OCI-LY7 (cell line): ENCODE data around the gene SPTAN1. TPM values are rescaled to one million over a fixed set of nuclear protein-coding genes. Genes with fewer than 3 reads are reported as not detected.
"Not testable (repeated sequence)": the region's sequence is repeated elsewhere in the genome, so short reads cannot be mapped to it uniquely, and the experiment has no call there.

Experiments
- BruUV-seq: library from RNA; stranded (reverse); fragments of 400-500 nt; replicated peaks from 2 replicates; lab custom pipeline; 2021; lab: Mats Ljungman, UMichigan
- CTCF ChIA-PET: fragments of 300-600 bp; sonication (Branson Sonifier 250); formaldehyde crosslinking; loops from one replicate; lab custom pipeline; 2022; ENCODE audit warnings: antibody characterized with exemption; ENCODE audit not compliant: unreplicated experiment; lab: Charles Lee
- POLR2A ChIA-PET: fragments of 300-600 bp; sonication (Branson Sonifier 250); formaldehyde crosslinking; loops from one replicate; lab custom pipeline; 2022; ENCODE audit warnings: antibody characterized with exemption; lab: Charles Lee
- DNase-seq: peaks from one replicate; pipeline ENCODE4 v3.0.0-alpha.2; 2015; ENCODE audit warnings: low spot score
- H2AFZ ChIP-seq: fragments of 200-600 bp; sonication (generic), shearing (Covaris generic); 2 replicates; pipeline ENCODE4 v1.6.1; 2014; ENCODE audit warnings: mild to moderate bottlenecking, antibody characterized with exemption, low read length, moderate library complexity
- H3K27ac ChIP-seq: fragments of 200-600 bp; sonication (generic); 2 replicates; pipeline ENCODE4 v1.5.1; 2014; ENCODE audit warnings: mixed run types, low read depth, mild to moderate bottlenecking, moderate library complexity, low read length, inconsistent platforms; ENCODE audit not compliant: poor library complexity, severe bottlenecking
- H3K36me3 ChIP-seq: fragments of 200-600 bp; sonication (generic); 2 replicates; pipeline ENCODE4 v1.6.1; 2014; ENCODE audit warnings: mild to moderate bottlenecking, antibody characterized with exemption, low read length, moderate library complexity, mixed read lengths; ENCODE audit not compliant: insufficient read depth
- H3K4me1 ChIP-seq: fragments of 200-600 bp; sonication (generic); 2 replicates; pipeline ENCODE4 v1.5.1; 2014; ENCODE audit warnings: mild to moderate bottlenecking, low read length; ENCODE audit not compliant: insufficient read depth, poor library complexity, severe bottlenecking
- H3K4me2 ChIP-seq: fragments of 200-600 bp; sonication (generic); 2 replicates; pipeline ENCODE4 v1.6.1; 2014; ENCODE audit warnings: mild to moderate bottlenecking, low read length
- H3K4me3 ChIP-seq: fragments of 200-600 bp; sonication (generic); 2 replicates; pipeline ENCODE4 v1.5.1; 2014; ENCODE audit warnings: mild to moderate bottlenecking, low read depth, low read length; ENCODE audit not compliant: poor library complexity, severe bottlenecking
- H3K79me2 ChIP-seq: fragments of 200-600 bp; sonication (generic); 2 replicates; pipeline ENCODE4 v1.6.1; 2016; ENCODE audit warnings: low read depth, mild to moderate bottlenecking, low read length, moderate library complexity, mixed read lengths; ENCODE audit not compliant: insufficient read depth
- H3K9me2 ChIP-seq: fragments of 200-600 bp; sonication (generic); 2 replicates; pipeline ENCODE4 v1.6.1; 2016; ENCODE audit warnings: mild to moderate bottlenecking, low read length, mixed read lengths; ENCODE audit not compliant: insufficient read depth
- H3K9me3 ChIP-seq: fragments of 200-600 bp; sonication (generic); 2 replicates; pipeline ENCODE4 v1.6.1; 2014; ENCODE audit warnings: mild to moderate bottlenecking, mixed run types, low read length, mixed read lengths
- H4K20me1 ChIP-seq: fragments of 200-600 bp; sonication (generic); 2 replicates; pipeline ENCODE4 v1.6.1; 2014; ENCODE audit warnings: mild to moderate bottlenecking, antibody characterized with exemption, low read length, moderate library complexity, mixed read lengths; ENCODE audit not compliant: insufficient read depth
- CTCF ChIP-seq: fragments of 200-600 bp; sonication (generic); conservative IDR thresholded peaks from 2 replicates; pipeline ENCODE4 v1.5.1; 2014; ENCODE audit warnings: mild to moderate bottlenecking, antibody characterized with exemption, low read length, moderate library complexity, mixed read lengths
- EZH2phosphoT487 ChIP-seq: fragments of 200-600 bp; sonication (generic); IDR thresholded peaks from 2 replicates; pipeline ENCODE4 v1.6.1; 2018; ENCODE audit warnings: low read depth, borderline replicate concordance, mild to moderate bottlenecking, mixed run types, antibody characterized with exemption, low read length, moderate library complexity, mixed read lengths
- intact Hi-C: fragments of 100-400 bp; cut with micrococcal nuclease; formaldehyde crosslinking; loops from one replicate; pipeline ENCODE4 v1.10.0; 2022; ENCODE audit not compliant: unreplicated experiment
- total RNA-seq, 2 experiments: library from RNA; depleted of rRNA in 1 of 2; stranded (reverse); fragments of >200 nt in 1 of 2; shearing (Covaris generic) in 1 of 2; gene quantifications; 2 replicates each; pipeline ENCODE4 v1.2.3, GENCODE V29; 2014 to 2022

SPTAN1 gene
- total RNA-seq, 2 experiments from 2014 or later = 239 to 259 TPM

DNA sequence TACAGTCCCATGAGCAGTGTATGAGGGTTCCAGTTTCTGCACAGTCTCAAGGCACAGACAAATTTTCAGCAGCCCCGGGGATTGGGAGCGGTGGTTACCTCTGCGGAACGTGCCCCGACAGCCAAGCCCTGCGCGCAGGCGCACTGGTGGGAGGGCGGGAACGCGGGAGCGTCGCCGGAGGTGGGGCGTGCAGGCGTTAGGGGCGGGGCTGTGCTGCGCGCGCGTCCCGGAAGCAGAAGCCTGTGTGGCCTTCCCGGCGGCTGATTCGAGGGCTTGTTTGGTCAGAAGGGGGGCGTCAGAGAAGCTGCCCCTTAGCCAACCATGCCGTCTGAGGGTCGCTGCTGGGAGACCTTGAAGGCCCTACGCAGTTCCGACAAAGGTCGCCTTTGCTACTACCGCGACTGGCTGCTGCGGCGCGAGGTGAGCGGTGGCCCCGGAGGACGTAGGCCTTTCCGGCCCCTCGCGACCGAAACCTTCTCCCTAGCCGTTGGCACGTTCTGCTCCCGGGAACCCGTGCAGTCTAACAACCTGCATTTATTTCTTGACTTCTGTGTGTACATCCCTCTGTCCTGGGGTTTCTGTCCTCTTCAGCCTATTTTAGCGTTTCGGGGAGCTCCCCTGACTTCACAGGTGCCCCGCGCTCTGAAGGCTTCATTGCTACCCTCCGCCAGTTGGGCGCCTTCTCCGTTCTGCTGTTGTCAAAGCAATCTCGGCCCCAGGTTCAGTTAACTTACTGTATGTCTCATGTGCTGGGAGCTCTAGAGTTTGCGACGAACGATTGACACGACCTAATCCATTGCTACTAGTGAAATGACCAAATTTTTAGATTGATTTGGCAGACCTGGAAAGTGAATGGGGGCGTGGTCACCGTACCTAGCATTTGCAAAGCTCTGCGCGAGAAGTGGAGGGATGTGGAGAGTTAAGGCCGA, 47.6 kb upstream of the SPTAN1 start, which contains the start of gene GLE1:
GLE1 (plus strand) TSS at position 235 of the 929 bp plus-strand sequence; CDS start at position 322, 87 bp downstream.
- 0 out of 2 replicates have a peak, but pooled peaks have one; percentile 26 for TF ChIP-seq CTCF
- TF ChIP-seq EZH2phosphoT487 = no peak
- no peaks in the 10 kb centered on the region for H3K9me2 ChIP-seq
- H3K27ac ChIP-seq = peak within 1 kb of the TSS; percentile 38
- CTCF ChIA-PET = no interaction called here
- H2AFZ ChIP-seq = peak within 1 kb of the TSS; percentile 45; the same call in 1 of the 2 replicates
- H3K79me2 ChIP-seq = peaks cover 20% of the 10 kb centered on the region
- peaks cover 48% of the 10 kb centered on the region for H3K36me3 ChIP-seq
- no peaks in the 10 kb centered on the region for H4K20me1 ChIP-seq
- H3K9me3 ChIP-seq = no peaks in the 10 kb centered on the region
- peak; percentile 95 for DNase-seq
- H3K4me3 ChIP-seq = peak within 1 kb of the TSS; percentile 82
- peaks cover 13% of the 10 kb centered on the region for H3K4me1 ChIP-seq
- POLR2A ChIA-PET = interaction anchor here (0.6 to 1.2 kb wide), 6 partner anchors 13 to 378 kb away, joined by 3 to 6 read pairs (median 4); partner anchors contain the start of gene SPTAN1
- BruUV-seq = no TSS peak
- intact Hi-C loops = loop anchor here (1.0 to 2.0 kb wide), 2 partner anchors 48 kb away; partner anchors contain the start of genes ODF2 and SPTAN1
- peak within 1 kb of the TSS; percentile 85 for H3K4me2 ChIP-seq

- DNase-seq = no peak
- H3K4me3 ChIP-seq = peak overlapping the region; percentile 82
- peaks cover 20% of the 10 kb centered on the region for H3K79me2 ChIP-seq
- POLR2A ChIA-PET = interaction anchor here (0.6 to 1.2 kb wide), 5 partner anchors 12 to 138 kb away, joined by 3 to 5 read pairs (median 3); partner anchors contain the start of gene SPTAN1
- intact Hi-C loops = loop anchor here (1.0 to 2.0 kb wide), 2 partner anchors 47 to 49 kb away; partner anchors contain the start of genes ODF2 and SPTAN1
- no peaks in the 10 kb centered on the region for H3K9me2 ChIP-seq
- H4K20me1 ChIP-seq = no peaks in the 10 kb centered on the region
- TSS peak; percentile 66 for BruUV-seq
- CTCF ChIA-PET = no interaction called here
- H3K36me3 ChIP-seq = peaks cover 48% of the 10 kb centered on the region
- H3K27ac ChIP-seq = no peak overlapping the region
- H3K4me1 ChIP-seq = peaks cover 13% of the 10 kb centered on the region
- TF ChIP-seq EZH2phosphoT487 (no peak), CTCF (no peak)
- no peaks in the 10 kb centered on the region for H3K9me3 ChIP-seq
- peak overlapping the region; percentile 45; the same call in 1 of the 2 replicates for H2AFZ ChIP-seq
- peak overlapping the region; percentile 85 for H3K4me2 ChIP-seq
Observed at GRCh38 chr9:128505414-128505765, 47.0 kb upstream of the SPTAN1 start.

- BruUV-seq, CTCF ChIA-PET, H3K9me3 ChIP-seq, DNase-seq, H2AFZ ChIP-seq, H3K9me2 ChIP-seq, H3K27ac ChIP-seq, H4K20me1 ChIP-seq: not testable (repeated sequence)
- Histone ChIP-seq H3K4me3 (peak overlapping the region; percentile 82), H3K36me3 (peaks cover 48% of the 10 kb centered on the region), H3K4me2 (peak overlapping the region; percentile 85), H3K4me1 (peaks cover 13% of the 10 kb centered on the region), H3K79me2 (peaks cover 20% of the 10 kb centered on the region)
- intact Hi-C loops = loop anchor here (1.0 to 2.0 kb wide), 2 partner anchors 46 to 49 kb away; partner anchors contain the start of genes ODF2 and SPTAN1
- POLR2A ChIA-PET = interaction anchor here (0.6 kb wide), 1 partner anchor 15 kb away, joined by 3 read pairs; no protein-coding TSS in a partner anchor
Observed at GRCh38 chr9:128505906-128506305, 46.5 kb upstream of the SPTAN1 start.
